ENCODE measurements around the gene ELMOD1.

Gene ELMOD1

DNA sequence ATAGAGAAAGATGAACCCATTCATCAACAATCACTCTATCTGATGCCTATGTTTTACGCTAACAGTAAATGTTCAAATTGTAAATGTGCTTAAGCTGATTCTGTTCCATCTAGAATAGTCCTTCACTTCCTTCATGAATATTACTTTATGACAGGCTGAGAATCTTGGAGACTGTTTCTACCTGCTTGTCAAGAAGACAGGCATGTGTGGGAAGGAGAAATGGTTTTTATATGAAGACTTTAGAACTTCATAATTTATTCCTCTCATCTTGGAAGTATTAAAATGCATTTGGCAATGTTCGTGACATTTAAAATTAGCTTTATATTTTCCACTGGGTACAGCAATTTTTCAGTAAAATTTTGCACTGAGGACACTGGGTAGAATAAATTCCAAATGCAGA is 41.0 kb downstream of the ELMOD1 start:
- DNase-seq (ENCODE audit: low read depth): no peak
- H3K4me3 ChIP-seq (ENCODE audit: low read depth, low read length): no peak overlapping the region
- TF ChIP-seq CTCF (IDR thresholded peaks at IDR 0.05; ENCODE audit: insufficient read depth, low read depth, low read length, missing control alignments): no peak

DNA sequence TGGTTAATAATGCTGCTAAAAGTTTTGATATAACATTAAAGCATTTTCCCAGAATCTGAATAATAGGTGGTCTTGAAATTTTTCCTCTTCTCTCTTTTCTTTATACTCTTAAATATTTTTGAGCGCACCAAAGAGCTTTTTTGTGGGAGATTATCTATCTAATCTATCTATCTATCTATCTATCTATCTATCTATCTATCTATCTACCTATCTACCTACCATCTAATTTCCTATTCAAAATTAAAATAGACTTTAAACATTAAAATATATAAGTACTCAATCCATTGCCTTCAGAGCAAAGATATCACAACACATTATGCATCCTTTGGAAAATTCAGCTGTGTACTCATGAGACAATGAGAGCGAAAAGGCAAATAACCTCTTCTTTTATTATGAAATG is 55.8 kb downstream of the ELMOD1 start:
- H3K4me3 ChIP-seq (ENCODE audit: low read depth, low read length): no peak overlapping the region
- no peak for DNase-seq (ENCODE audit: low read depth)
- no peak for TF ChIP-seq CTCF (IDR thresholded peaks at IDR 0.05; ENCODE audit: insufficient read depth, low read depth, low read length, missing control alignments)

DNA sequence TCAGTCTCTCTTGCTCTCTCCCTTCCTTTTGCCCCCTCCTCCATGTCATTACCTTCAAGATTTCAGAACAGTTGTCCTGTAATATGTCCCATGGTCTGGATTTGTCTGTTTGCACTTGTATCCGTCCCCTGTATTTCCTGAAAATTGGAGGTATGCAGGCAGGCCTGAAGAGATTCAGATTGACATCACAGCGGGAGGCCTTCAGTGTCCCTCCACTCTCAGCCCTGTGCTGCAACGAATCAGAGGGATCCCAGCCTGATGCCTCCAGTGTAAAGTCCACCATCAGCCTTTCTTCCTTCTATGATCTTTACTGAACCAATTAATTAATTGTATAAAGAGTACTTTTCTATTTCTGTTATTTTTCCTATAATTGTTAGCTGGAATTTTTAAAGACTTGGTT is 57.3 kb downstream of the ELMOD1 start:
- TF ChIP-seq CTCF (IDR thresholded peaks at IDR 0.05; ENCODE audit: insufficient read depth, low read depth, low read length, missing control alignments): no peak
- H3K4me3 ChIP-seq (ENCODE audit: low read depth, low read length): no peak overlapping the region
- no peak for DNase-seq (ENCODE audit: low read depth)

GRCh38 chr11:107651672-107652071 is 60.7 kb downstream of the ELMOD1 start:
- DNase-seq (ENCODE audit: low read depth): no peak
- no peak for TF ChIP-seq CTCF (IDR thresholded peaks at IDR 0.05; ENCODE audit: insufficient read depth, low read depth, low read length, missing control alignments)

DNA sequence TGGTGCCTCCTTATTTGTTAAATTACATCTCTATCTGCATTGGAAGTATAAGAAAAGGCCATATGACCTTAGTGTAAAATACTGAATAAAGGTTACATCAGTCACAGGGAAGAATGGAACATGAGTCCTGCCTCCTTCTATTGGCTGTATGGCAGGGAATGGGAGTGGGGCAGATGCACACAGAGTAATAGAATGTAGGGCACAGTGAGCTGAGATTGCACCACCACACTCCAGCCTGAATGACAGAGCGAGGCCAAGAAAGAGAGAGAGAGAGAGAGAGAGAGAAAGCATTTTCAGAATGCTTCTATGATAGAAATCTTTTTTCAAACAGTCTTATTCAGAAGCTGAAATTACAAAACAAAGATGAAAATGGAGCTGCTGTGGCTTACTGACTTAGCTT is 62.1 kb downstream of the ELMOD1 start:
- H3K4me3 ChIP-seq (ENCODE audit: low read depth, low read length): no peak overlapping the region
- TF ChIP-seq CTCF (IDR thresholded peaks at IDR 0.05; ENCODE audit: insufficient read depth, low read depth, low read length, missing control alignments): no peak
- DNase-seq (ENCODE audit: low read depth): no peak

More at GRCh38 chr11:107651672-107652071, 60.7 kb downstream of the ELMOD1 start:
- no peak overlapping the region for H3K4me3 ChIP-seq (ENCODE audit: low read depth, low read length)

DNA sequence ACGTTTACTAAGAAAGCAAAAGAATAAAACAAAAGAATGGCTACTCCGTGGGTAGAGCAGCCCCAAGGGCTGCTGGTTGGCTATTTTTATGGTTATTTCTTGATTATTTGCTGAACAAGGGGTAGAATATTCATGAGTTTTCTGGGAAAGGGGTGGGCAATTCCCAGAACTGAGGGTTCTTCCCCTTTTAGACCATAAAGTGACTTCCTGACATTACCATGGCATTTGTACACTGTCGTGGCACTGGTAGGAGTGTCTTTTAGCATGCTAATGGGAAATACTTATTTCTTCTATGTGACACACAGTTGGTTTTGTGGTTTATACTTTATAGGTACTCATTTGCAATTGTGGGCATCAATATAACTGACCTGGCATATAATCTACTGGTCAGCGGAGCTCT is 64.7 kb downstream of the ELMOD1 start:
- no peak for TF ChIP-seq CTCF (IDR thresholded peaks at IDR 0.05; ENCODE audit: insufficient read depth, low read depth, low read length, missing control alignments)
- no peak overlapping the region for H3K4me3 ChIP-seq (ENCODE audit: low read depth, low read length)
- no peak for DNase-seq (ENCODE audit: low read depth)

DNA sequence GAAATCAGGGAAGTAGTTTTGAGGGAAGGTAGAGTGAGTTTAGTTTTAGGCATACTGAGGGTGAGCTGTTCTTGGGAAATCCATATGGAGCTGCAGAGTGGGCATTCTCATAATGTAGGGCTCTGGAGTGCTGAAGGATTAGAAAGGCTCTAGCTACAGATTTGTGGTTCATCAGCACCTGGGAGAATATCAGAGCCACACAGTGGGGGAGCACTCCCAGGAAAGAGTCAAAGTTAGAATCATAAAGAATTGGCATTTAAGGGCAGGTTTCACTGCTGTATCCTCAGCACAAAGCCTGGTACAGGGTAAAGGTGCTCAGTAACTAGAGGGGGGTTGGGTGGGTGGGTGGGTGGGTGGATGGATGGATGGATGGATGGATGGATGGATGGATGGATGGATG is 68.4 kb downstream of the ELMOD1 start:
- DNase-seq (ENCODE audit: low read depth): no peak
- no peak for TF ChIP-seq CTCF (IDR thresholded peaks at IDR 0.05; ENCODE audit: insufficient read depth, low read depth, low read length, missing control alignments)
- H3K4me3 ChIP-seq (ENCODE audit: low read depth, low read length): no peak overlapping the region

All from GM12865 (cell line).